Measurements from ENCODE around the gene AKIP1.
"Not testable (repeated sequence)": the region's sequence is repeated elsewhere in the genome, so short reads cannot be mapped to it uniquely, and the experiment has no call there.

DNA sequence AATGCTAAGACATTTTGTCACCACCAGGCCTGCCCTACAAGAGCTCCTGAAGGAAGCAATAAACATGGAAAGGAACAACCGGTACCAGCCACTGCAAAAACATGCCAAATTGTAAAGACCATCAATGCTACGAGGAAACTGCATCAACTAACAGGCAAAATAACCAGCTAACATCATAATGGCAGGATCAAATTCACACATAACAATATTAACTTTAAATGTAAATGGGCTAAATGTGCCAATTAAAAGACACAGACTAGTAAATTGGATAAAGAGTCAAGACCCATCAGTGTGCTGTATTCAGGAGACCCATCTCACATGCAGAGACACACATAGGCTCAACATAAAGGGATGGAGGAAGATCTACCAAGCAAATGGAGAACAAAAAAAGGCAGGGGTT lies 19.8 kb upstream of the AKIP1 start:
- TF ChIP-seq FOXM1 (IDR thresholded peaks at IDR 0.05; ENCODE audit: low read depth); FOXM1 (CRISPR knock-in tag; IDR thresholded peaks at IDR 0.05; ENCODE audit: low read depth); NR2F6 (CRISPR knock-in tag; IDR thresholded peaks at IDR 0.05); ZNF24 (IDR thresholded peaks at IDR 0.05); CTCF (IDR thresholded peaks at IDR 0.05 in 2 of 3, conservative IDR thresholded peaks at IDR 0.05 in 1 of 3; ENCODE audit: insufficient read depth in 2 of 3, low read depth in 1 of 3, low read length in 3 of 3): not testable (repeated sequence)
